T-helper 1 cell treated with Interleukin-12 subunit alpha and Interleukin-12 subunit beta and Interleukin-4 antibody, amounts not matched to agents 30 ng/mL and 1 ng/mL, for 36 hours (primary cell): ENCODE results near the gene CDH13. TPM values are rescaled to one million over a fixed set of nuclear protein-coding genes. Genes with fewer than 3 reads are reported as not detected.

ENCODE experiments used
- intact Hi-C: fragments of 100-400 bp; cut with micrococcal nuclease; formaldehyde crosslinking; loops from one replicate; pipeline ENCODE4 v1.15.1; 2024
- total RNA-seq: library from RNA; stranded (reverse); gene quantifications from 2 replicates; pipeline ENCODE4 v1.2.3, GENCODE V29; 2022

CDH13 gene
- total RNA-seq, 1 donor from 2014 or later, result not detected

GRCh38 chr16:82684256-82684655 lies 57.5 kb downstream of the CDH13 start:
- intact Hi-C loops, result no loop called here

GRCh38 chr16:82685526-82685925 lies 58.8 kb downstream of the CDH13 start:
- intact Hi-C loops, result no loop called here

GRCh38 chr16:82694239-82694874 lies 67.6 kb downstream of the CDH13 start:
- intact Hi-C loops, result no loop called here

- intact Hi-C loops, result no loop called here
These were observed 69.0 kb downstream of the CDH13 start for GRCh38 chr16:82695806-82696205.

GRCh38 chr16:82699260-82699659 lies 72.5 kb downstream of the CDH13 start:
- intact Hi-C loops, result no loop called here

- intact Hi-C loops, result no loop called here
These were observed 73.1 kb downstream of the CDH13 start for GRCh38 chr16:82699711-82700495.

- intact Hi-C loops, result no loop called here
These were observed 73.9 kb downstream of the CDH13 start for GRCh38 chr16:82700541-82701235.

- intact Hi-C loops, result no loop called here
These were observed 74.7 kb downstream of the CDH13 start for GRCh38 chr16:82701442-82701955.

GRCh38 chr16:82703161-82703560 lies 76.4 kb downstream of the CDH13 start:
- intact Hi-C loops, result no loop called here

GRCh38 chr16:82703871-82704768 lies 77.4 kb downstream of the CDH13 start:
- intact Hi-C loops, result no loop called here

- intact Hi-C loops, result no loop called here
These were observed 83.2 kb downstream of the CDH13 start for GRCh38 chr16:82709987-82710386.

GRCh38 chr16:82713778-82714177 lies 87.0 kb downstream of the CDH13 start:
- intact Hi-C loops, result no loop called here

- intact Hi-C loops, result loop anchor here (5.0 kb wide), 1 partner anchor 78 kb away; no protein-coding TSS in a partner anchor
These were observed 88.4 kb downstream of the CDH13 start for GRCh38 chr16:82715160-82715559.

- intact Hi-C loops, result loop anchor here (5.0 kb wide), 1 partner anchor 79 kb away; no protein-coding TSS in a partner anchor
These were observed 89.1 kb downstream of the CDH13 start for GRCh38 chr16:82715833-82716232.

- intact Hi-C loops, result loop anchor here (5.0 kb wide), 1 partner anchor 79 kb away; no protein-coding TSS in a partner anchor
These were observed 89.6 kb downstream of the CDH13 start for GRCh38 chr16:82716361-82716855.

- intact Hi-C loops, result no loop called here
These were observed 93.6 kb downstream of the CDH13 start for GRCh38 chr16:82720414-82720813.

- intact Hi-C loops, result no loop called here
These were observed 99.5 kb downstream of the CDH13 start for GRCh38 chr16:82726306-82726705.

- intact Hi-C loops, result no loop called here
These were observed 102.1 kb downstream of the CDH13 start for GRCh38 chr16:82728901-82729300.

- intact Hi-C loops, result no loop called here
These were observed 104.1 kb downstream of the CDH13 start for GRCh38 chr16:82730901-82731300.

GRCh38 chr16:82732461-82732860 lies 105.7 kb downstream of the CDH13 start:
- intact Hi-C loops, result no loop called here

GRCh38 chr16:82735186-82735585 lies 108.4 kb downstream of the CDH13 start:
- intact Hi-C loops, result no loop called here
